ENCODE measurements around the gene TRAF7.
"Not testable (repeated sequence)": the region's sequence is repeated elsewhere in the genome, so short reads cannot be mapped to it uniquely, and the experiment has no call there.

GRCh38 chr16:2124694-2125444 is 30.7 kb upstream of the TRAF7 start:
- TF ChIP-seq POLR2A (IDR thresholded peaks at IDR 0.05; ENCODE audit: control extremely low read depth in 1 of 2, low read depth in 2 of 2, low read length in 2 of 2); CTCF (IDR thresholded peaks at IDR 0.05; ENCODE audit: control extremely low read depth in 1 of 3, insufficient read depth in 1 of 3, low read depth in 1 of 3, low read length in 3 of 3): not testable (repeated sequence)
